GM13977 (cell line): ENCODE measurements around the gene STK11.

ENCODE experiments used
- DNase-seq: peaks from one replicate; pipeline ENCODE4 v3.0.0; 2012; ENCODE audit warnings: low spot score
- CTCF ChIP-seq: IDR thresholded peaks from 2 replicates; pipeline ENCODE4 v1.5.1; 2012; ENCODE audit warnings: mild to moderate bottlenecking, control low read depth; ENCODE audit not compliant: insufficient read depth; ENCODE audit errors: extremely low read depth, missing control alignments
- in situ Hi-C: fragments of 300-500 bp; cut with MboI; formaldehyde crosslinking; loops from one replicate; pipeline ENCODE4 v1.12.0; 2022; ENCODE audit warnings: low sequenced_read_pairs, low pct_unique_long_range_greater_than_20kb, mixed read lengths, inconsistent platforms; ENCODE audit not compliant: unreplicated experiment

The STK11 gene

GRCh38 chr19:1269065-1269477 is 63.5 kb downstream of the STK11 start, which contains the start of gene CIRBP:
TSS of gene CIRBP (plus strand) at chr19:1269332. CDS start at chr19:1270934, 1,602 bp downstream.
- TF ChIP-seq CTCF = no peak
- in situ Hi-C loops = no loop called here
- DNase-seq = peak; percentile 100

- DNase-seq = peak; percentile 95
- TF ChIP-seq CTCF = no peak
Observed at GRCh38 chr19:1269478-1270212, 64.1 kb downstream of the STK11 start.

GRCh38 chr19:1270213-1270853 is 64.8 kb downstream of the STK11 start:
- TF ChIP-seq CTCF = no peak
- in situ Hi-C loops = no loop called here
- no peak for DNase-seq

More at GRCh38 chr19:1269478-1270212, 64.1 kb downstream of the STK11 start:
- in situ Hi-C loops = no loop called here

- TF ChIP-seq CTCF = no peak
- no peak for DNase-seq
- in situ Hi-C loops = no loop called here
Observed at GRCh38 chr19:1270854-1271527, 65.4 kb downstream of the STK11 start.

GRCh38 chr19:1271528-1272422 is 66.2 kb downstream of the STK11 start:
- in situ Hi-C loops = no loop called here
- no peak for DNase-seq
- no peak for TF ChIP-seq CTCF
